HG02840 (cell line): ENCODE measurements around the gene SYCN.

Experiments
- ATAC-seq: cut with Tn5 transposase; IDR thresholded peaks from one replicate; pipeline ENCODE4 v1.9.1; 2021; ENCODE audit warnings: mild to moderate bottlenecking, moderate library complexity, moderate number of reproducible peaks; ENCODE audit not compliant: unreplicated experiment, low FRiP score

The SYCN gene

DNA sequence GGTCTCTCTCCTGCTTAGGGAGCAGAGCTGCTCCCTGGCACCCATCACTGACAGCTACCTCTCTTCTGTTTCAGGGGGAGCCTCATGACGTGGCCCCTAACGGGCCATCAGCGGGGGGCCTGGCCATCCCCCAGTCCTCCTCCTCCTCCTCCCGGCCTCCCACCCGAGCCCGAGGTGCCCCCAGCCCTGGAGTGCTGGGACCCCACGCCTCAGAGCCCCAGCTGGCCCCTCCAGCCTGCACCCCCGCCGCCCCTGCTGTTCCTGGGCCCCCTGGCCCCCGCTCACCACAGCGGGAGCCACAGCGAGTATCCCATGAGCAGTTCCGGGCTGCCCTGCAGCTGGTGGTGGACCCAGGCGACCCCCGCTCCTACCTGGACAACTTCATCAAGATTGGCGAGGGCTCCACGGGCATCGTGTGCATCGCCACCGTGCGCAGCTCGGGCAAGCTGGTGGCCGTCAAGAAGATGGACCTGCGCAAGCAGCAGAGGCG is 30.5 kb downstream of the SYCN start:
- ATAC-seq, result no peak

DNA sequence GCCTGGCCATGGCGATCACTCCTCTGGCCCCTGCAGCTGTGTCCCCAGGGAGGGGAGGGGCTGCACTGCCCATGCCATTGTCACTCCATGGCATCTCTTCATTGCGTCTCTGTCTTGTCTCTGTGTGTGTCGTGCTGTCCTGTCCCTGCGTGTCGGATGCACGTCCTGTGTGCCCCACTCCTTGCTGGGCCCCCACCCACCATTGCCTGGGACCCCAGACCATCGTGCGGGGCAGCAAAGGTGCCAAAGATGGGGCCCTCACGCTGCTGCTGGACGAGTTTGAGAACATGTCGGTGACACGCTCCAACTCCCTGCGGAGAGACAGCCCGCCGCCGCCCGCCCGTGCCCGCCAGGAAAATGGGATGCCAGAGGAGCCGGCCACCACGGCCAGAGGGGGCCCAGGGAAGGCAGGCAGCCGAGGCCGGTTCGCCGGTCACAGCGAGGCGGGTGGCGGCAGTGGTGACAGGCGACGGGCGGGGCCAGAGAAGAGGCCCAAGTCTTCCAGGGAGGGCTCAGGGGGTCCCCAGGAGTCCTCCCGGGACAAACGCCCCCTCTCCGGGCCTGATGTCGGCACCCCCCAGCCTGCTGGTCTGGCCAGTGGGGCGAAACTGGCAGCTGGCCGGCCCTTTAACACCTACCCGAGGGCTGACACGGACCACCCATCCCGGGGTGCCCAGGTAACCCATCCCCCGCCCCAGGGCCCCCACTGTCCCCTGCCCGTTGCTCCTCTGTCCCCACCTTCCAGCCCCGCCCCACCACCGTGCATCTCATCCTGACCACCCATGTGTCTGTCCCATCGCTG is 31.2 kb downstream of the SYCN start:
- no peak for ATAC-seq

DNA sequence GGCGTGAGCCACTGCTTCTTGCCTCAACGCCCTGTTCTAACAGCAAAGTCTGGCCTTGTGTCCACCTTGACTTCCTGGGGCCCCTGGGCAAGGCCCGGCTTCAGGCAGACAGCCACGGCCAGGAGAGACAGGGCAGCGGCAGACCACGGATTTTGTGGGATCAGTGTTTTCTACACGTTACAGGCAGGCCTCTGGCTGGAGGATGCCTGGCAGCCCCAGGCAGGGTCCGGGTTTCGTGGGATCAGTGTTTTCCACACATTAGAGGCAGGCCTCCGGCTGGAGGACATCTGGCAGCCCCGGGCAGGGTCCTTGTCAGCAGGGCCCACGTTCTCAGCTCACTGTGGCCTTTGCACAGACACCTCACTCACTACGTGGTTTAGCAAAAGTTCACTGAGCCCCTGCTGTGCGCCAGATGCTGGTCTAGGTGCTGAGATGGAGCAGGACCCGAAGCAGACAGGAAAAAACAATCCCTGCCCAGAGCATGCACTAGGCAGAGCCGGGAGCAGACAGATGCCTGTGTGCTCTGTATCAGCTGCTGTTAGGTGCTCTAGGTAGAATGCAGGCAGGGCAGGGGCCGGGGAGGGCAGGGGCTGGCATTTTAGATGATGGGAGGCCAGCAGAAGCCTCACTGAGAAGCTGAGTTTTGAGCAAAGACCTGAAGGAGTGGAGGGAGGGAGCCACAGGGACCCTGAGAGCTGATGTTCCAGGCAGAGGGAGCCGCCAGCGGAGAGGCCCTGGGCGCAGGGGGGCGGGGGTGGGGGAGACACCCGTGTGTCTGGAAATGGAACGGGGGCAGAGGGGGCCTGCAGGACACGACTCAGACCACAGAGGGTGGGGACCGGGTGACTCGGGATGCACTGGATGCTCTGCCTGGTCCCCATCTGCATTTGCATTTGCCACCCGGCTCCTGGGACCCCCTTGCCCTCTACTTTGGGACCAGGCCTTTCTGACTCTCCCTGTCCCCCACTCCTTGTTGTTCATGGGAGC is 32.3 kb downstream of the SYCN start:
- ATAC-seq, result no peak

DNA sequence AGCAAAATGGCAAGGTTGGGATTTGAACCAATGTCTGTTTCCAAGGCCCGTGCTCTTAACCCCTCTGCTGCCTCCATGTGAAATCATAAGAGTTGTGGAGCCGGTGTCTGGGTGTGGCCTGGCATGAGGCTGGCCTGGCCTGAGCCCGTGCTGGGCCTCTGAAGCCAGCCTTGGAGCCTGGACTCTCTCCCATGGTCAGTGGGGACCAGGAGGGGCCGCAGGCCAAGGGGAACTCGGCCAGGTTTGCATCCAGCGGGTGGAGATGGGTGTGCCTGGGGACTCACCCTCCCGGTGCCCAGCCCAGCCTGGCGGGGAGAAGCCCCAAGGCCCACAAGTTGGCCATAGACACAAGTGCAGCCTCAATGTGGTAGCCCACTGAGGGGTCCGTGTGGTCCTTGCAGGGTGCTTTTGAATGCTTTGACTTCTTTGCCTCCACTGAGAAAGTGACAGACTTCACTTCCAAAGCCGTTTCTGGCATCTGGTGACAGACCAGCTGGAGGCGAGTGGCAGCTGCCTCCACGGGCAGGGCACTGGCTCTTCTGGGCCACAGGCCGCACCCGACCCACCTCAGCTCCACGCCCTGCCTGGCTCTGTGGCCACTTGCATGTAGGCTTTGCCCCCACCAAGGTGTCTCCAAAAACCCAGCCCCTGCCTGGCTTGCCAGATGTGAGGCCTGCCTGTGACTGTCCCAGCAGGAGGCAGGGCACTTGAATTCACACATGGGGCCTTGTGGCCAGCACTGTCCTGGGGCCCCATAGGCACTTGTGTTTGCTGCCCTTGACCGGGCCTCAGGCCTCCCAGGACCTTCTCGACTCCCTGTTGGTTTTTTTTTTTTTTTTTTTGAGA is 33.5 kb downstream of the SYCN start:
- ATAC-seq, result no peak

DNA sequence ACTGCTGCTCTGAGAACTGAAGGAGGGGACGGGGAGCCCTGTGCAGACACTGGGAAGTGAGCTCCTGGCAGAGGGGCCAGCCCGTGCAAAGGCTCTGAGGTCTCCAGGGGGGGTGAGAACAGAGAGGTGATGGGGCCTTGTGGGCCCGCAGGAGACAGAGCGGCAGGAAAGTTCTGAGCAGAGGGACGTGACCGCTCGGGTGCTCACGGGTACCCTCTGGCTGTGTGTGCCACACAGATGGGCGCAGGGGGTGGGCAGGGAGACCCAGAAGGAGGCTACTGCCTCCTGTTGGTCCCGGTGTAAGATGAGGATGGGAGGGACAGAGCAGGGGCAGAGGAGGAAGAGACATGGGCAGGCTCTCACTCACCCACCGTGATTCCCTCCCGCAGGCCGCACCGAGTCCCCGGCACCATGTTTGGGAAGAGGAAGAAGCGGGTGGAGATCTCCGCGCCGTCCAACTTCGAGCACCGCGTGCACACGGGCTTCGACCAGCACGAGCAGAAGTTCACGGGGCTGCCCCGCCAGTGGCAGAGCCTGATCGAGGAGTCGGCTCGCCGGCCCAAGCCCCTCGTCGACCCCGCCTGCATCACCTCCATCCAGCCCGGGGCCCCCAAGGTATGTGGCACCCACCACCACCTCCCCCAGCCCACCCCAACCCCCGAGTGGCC is 34.8 kb downstream of the SYCN start:
- ATAC-seq, result no peak

DNA sequence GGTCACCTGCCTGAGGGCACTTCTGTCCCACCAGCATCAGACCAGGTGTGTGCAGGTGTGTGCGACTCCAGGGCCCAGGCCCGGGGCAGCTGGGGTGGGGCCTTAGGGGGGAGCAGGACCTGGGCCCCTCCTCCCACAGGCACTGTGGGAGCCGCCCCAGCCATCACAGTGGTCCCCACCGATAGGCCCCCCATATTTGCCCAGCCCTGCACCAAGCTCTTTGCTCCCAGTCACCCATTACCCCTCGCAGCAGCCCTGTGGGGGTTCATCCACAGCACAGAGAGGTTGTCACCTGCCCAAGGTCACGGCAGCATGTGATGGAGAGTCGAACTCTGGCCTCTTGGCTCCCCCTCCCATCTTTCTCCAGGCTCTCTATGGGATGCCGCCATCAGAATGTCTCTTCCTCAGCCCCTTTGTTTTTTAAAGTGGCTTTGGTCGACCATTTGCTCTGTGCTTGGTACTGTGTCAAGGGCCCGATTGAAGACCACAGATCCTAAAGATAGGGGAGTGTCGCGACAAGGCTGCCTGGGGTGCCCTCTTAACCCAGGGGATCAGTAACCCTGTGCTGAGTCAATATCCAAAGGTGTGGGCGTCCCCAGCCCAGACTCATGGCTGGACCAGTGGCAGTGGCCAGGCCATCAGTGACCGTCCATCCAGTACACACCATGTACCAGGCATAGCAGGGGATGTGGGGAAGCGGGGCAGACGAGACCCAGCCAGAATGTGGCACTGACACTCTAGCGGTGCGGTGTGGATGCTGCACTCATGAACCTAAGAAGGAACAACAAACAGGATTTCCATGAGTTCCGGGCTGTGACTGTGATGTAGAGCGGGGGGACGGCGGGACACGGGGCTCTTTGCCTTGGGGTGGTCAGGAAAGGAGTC is 35.6 kb downstream of the SYCN start:
- ATAC-seq, result no peak

DNA sequence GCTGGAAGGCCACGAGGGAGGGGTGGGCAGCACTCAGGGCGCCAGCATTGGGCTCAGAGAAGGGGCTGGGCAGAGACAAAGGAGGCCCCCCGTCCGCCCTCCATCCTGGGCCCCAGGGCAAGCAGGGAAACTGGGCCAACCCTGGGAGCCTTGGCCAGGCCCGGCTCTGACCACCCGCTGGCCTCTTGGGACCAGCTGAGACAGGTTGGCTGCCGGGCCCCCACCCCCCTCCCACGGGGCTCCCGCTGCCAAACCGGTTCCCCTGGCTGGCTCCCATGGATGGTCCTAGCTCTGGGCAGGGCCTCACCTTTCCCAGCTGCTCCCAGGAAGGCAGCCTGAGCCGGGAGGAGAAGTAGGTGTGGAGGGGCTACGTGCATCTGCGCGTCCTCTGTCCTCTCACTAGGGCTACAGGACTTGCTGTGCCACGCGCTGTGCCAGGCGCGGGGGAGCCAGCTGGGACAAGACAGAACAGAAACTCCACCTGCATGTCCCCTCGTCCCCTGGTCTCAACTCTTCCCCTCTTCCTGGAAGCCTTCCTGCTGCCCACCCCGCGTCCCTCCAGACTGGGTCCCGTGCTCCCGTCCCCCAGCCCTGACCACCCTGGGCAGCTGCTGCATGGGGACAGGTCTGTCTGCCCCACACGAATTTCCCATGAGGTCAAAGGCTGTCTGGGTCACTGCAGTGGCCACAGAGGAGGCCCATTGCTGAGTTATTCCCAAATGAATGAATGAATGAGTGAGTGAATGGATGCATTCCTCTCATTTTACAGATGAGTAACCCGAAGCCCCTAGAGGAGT is 36.4 kb downstream of the SYCN start:
- ATAC-seq, result no peak

DNA sequence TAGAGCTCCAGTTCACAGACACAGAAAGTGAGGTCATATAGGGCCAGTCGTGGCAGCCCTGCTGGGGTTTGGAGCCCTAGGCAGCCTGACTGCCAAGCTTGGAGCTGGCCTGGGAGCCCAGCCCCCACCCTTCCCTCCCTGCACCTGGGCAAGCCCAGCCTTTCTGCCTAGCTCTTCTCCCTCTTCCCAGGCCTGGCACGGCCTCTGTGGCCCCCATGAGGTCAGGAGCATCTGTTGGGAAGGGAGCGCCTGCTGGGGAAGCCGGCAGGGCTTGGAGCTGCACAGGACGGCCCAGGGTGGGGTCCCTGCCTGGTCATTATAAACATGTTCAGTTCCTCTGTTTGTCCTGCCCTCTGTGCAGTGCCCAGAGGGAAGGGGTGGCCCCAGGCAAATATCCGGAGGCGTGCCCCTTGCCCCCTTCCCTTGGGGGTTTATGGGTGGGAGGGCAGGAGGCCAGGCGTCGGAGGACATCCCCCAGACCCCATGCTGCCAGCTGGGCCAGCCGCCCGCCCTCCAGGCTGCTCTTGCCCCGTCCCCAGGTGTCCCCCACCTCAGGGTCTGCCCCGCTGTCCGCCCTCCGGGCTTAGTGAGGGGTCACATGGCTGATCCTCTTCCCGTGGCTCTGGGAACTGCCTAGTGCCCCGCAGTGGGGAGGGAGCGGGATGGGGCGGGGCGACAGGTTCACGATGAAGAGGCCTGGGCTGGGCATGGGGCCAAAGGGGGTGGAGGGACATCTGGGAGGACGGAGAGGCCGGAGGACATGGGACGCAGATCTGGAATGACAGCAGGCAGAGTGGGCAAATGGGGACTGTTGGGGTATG is 37.3 kb downstream of the SYCN start:
- no peak for ATAC-seq

DNA sequence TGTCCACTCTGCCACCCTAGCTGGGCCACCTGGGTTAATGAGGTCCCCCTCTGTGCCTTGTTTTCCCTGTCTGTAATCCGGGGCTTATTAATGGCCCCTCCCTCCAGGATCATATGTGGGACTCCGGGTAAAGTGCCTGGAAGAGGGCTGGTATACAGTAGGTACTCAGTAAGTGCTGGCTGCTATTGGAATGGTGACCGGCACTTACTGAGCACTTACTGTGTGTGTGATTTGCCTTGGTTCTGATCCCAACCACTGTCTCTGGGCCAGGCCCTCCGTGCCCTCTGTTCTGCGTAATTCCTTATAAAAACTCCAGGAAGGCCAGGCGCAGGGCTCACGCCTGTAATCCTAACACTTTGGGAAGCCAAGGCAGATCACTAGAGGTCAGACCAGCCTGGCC is 38.2 kb downstream of the SYCN start:
- no peak for ATAC-seq

DNA sequence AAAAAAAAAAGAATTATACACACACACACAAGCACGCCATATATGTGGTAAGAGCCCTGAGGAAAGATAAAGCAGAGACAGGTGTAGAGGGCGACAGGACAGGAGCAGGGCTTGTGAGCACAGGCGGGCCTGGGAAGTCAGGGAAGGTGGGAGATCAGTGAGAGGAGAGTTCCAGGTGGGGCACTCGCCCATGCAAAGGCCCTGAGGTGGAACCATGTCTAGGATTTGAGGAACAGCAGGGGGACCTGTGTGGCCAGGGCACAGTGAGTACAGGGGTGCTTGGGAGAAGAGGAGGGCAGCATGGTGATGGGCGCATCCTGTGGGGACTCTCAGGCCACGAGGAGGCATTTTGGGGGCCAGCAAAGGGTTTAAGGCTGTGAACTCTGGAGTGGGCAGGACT is 39.8 kb downstream of the SYCN start:
- no peak for ATAC-seq

DNA sequence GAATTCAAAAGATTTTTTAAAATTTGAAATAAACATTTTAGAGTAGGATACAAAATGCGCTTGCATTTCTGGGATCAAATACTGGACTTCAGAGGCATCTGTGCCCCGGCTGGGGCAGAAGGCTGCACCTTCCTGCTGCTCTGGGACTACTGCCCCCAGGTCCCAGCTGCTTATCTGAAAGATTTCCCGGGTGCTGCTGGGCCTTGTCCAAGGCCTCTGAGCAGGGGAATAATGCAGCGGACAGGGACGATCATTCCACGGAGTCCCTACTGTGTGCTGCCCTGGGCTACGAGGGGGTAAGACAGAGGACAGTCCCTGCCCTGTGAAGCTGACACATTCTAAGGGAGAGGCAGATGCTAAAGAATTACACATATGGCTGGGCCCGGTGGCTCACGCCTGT is 40.4 kb downstream of the SYCN start:
- no peak for ATAC-seq

DNA sequence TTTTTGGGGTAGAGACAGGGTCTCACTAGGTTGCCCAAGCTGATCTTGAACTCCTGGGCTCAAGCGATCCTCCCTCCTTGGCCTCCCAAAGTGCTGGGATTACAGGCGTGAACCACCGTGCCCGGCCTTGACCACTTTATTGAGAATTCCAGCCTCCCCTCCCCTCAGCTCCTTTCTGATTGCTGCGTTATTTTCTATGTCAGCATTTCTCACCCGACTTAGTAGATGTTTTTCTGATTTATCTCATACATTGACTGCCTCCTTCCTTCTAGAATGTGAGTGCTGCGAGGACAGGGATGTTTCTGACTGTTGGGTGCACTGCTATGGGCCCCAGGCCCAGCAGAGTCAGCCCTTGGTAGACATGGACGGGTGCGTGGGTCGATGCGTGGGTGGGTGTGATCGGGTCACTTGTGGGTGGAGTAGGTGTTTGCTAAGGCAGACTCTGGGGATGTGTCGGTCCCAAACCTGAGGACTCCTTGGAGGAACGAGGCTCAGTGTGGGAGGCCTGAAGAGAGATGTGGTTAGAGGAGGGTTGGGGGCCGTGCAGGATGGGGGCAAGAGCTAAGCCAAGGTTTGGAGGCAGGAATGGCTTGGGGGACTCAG is 41.5 kb downstream of the SYCN start:
- ATAC-seq, result no peak

DNA sequence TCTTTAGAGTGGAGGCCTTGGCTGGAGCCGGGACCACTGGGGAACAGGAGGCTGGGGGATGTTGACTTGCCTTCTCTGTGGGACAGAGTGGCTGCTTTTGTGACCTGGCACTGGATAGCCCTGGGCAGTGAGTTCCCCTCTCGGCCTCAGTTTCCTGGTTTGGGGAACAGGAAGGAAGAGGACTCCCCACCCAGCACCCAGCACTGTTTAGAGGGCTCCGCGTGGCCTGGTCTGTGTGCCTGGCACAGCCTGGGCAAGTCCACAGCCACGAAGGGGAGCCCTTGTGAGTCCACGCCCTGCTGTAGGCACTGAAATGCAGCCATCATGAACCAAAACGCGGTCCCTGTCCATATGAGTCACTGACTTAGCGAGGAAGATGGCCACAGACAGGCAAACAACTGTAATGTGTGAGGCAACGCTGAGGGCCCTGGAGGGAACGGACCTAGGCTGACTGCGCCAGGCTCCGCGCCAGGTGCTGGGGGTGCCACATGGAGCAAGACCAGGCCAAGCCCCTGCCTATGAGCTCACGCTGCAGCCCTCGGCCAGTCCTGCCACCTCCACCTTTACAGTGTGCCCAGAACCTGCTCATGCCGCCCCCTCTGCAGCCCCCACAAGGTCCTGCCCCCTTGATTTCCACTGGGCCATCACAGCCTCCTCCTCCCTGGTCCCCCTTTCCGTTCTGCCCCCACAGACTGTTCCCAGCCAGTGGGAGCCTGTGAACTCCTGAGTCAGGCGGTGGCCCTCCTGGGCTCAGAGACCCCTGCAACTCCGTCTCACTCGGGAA is 43.0 kb downstream of the SYCN start:
- ATAC-seq, result no peak

DNA sequence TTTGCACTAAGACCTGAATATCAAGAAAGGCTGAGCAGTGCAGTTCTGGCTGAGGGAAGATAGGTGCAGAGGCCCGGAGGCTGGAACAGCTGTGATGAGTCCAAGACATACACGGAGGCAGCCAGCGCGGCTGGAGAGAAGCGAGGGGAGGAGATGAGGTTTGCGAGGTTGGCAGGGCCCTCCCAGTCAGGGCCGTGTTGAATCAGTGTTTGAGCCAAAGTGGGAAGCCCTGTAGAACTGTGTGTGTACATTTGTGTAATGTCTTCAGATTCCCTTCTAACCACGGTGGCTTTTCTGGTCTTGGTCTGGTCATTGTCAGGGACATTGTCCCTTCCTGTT is 43.6 kb downstream of the SYCN start:
- no peak for ATAC-seq

DNA sequence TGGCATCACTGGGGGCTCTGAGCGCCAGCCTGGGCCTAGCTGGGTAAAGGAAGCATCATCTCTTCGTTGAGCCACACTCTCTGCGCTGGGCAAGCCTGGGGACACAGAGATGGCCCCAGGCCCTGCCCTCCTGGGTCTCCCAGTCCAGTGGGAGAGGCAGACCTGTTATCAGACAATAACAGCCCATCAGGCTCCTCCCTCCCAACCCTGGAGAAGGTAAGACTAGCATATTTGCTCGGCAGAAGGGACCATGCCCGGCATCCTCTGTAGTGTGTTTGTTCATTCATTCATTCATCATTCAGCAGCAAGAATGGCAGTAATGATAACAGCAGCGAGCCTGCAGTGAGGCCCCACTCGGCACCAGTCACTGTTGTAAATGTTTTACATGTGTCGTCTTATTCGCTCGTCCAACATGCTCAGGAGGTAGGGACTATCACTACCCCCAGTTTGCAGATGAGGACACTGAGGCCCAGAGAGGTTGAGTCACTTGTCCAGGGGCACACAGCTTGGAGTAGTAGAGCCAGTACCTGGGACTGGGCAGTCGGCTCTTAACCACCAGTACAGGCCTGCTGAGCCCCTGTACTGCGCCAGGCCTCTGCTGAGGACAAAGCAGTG is 45.3 kb downstream of the SYCN start:
- ATAC-seq, result no peak

DNA sequence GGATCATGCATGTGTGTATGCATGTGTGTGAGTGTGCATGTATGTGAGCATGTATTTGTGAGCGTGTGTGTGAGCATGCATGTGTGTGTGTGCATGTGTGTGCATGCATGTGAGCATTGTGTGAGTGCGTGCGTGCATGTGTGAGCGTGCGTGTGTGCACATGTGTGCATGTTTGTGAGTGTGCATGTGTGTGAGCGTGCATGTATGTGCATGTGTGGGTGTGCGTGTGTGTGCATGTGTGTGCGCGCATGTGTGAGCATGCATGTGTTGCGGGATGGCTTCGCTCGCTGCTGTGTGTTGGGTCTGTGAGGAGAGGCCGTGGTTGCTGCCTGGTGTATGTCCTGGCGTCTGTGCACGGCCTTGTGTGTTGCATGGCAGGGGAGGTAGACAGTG is 46.1 kb downstream of the SYCN start:
- no peak for ATAC-seq
